HG03575 (cell line): ENCODE data around the gene C12orf57.

Source experiments
- ATAC-seq: cut with Tn5 transposase; IDR thresholded peaks from one replicate; pipeline ENCODE4 v1.9.1; 2021; ENCODE audit not compliant: unreplicated experiment, insufficient number of reproducible peaks, low FRiP score; ENCODE audit errors: extremely low read depth

C12orf57 gene

DNA sequence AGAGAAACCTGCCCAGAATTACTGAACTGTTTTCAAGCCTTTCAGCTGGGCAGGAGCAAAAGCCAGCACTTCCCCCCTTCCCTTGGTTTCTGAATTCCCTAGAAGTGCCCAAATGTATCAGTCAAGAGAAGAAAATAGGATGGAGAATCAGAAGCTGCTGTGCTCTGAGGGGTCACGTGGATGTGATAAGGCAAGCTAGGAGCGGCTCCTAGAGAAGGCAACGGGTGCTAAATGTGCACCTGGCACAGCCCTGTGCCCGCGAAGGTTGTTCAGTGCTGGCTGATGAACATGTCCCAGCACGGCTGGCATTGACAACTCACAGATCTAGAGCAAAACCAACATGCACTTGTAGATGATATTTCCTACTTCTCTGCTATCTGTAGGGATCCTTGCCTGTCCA, 35.2 kb downstream of the C12orf57 start:
- ATAC-seq: no peak

DNA sequence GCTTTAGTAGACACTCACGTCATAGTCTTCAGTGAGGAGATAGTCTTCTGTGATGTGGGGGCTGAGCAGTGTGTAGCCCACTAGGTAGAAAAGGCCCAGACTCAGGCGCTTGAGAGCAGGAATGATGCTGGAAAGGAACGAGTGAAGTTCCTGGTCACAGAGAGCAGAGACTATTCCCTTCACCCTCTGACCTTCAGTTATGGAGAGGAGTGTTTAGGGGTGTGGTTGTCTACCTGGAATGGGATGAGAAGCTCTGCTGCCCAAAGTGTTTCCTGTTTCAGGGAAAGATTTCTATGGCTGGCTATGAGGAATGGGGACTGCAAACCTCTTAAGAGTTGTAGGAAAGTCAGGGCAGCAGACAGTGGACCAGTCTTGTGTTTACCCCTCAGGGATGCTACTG, 35.6 kb downstream of the C12orf57 start:
- ATAC-seq: no peak

DNA sequence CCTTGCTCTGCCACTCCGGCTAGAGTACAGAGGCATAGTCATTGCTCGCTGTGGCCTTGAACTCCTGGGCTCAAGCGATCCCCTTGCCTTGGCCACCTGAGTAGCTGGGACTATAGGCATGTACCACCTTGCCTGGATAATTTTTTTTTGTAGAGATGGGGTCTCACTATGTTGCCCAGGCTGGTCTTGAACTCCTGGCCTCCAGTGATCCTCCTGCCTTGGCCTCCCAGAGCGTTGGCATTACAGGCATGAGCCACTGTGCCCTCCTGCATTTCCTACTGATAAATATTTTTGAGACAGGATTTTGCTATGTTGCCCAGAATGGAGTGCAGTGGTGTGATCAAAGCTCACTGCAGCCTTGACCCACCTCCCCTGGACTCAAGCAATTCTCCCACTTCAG, 36.3 kb downstream of the C12orf57 start:
- no peak for ATAC-seq

DNA sequence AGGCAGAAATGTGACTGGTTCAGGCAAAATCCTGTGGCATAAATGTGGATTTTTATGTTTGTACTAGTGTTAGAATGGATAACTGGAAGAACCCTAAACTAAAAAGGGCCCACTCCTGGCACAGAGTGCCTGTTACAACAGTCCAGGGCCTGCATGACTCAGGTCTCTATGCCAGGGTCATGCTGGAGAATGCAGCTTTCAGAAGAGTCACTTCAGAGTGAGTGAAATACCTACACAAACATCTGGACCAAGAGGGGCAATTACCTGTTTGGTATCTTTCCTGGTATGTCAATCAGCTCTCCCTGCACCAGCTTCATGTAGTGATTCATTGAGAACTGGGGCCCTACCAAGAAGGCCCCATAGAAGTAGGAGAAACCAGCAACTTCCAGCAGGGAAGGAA, 36.9 kb downstream of the C12orf57 start:
- ATAC-seq: no peak

DNA sequence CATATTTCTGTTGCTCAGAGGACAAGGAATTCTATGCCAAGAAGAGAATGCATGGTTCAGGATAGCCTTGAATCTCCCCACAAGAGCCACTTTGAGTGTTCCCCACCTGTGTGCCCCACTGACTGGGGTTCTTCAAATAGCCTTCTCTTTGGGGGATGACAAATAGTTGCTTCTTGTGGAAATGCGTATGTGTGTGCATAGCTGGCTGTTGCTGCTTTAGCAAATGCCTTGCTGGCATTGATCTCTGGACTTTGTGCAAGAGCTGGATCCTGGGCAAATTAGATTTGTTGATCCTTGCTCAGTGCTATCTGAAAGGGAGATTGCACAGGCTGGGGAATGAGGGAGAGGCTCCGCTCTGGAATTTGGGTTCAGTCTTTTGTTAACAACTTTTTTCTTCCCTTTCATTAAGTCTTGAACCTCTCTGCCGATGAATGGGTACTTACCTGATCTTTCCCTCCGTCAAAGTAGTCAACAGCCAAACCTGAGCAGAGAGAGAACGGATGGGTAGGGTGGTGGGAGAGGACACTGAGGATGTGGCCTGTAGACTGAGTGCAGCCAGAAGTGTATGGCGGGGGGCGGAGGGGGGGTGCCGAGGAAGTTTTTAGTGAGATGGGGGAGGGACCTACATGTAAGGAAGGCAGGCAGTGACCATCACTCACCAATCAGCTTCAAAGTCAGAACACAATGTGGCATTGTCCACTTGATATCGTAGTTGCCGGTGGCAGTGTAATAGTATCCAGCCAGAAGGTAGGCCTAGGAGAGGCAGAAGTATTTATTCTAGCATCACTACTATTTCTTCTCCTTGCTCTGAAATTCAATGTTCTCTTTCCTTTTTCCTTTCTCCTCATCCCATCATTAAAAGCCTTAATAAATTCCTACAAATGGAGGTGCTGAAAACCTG, 37.6 kb downstream of the C12orf57 start:
- ATAC-seq: no peak

DNA sequence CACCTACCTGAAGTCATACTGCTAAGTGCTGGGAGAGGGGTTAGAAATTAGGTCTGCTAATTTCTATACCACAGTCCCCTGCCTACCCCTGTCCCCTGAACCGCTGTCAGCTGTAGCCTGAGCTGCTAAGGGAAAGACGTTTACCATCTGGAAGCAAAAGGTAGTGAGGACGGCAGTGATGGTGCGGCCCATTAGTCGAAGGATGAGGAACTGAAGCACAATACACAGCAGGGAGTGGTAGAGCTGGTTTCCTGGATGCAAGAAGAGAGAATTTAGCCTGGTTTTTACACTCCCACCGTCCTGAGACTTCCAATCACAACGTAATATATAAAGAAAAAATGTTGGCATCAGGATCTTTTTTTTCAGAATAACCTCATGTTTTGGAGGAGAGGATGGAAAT, 38.7 kb downstream of the C12orf57 start:
- ATAC-seq: no peak

DNA sequence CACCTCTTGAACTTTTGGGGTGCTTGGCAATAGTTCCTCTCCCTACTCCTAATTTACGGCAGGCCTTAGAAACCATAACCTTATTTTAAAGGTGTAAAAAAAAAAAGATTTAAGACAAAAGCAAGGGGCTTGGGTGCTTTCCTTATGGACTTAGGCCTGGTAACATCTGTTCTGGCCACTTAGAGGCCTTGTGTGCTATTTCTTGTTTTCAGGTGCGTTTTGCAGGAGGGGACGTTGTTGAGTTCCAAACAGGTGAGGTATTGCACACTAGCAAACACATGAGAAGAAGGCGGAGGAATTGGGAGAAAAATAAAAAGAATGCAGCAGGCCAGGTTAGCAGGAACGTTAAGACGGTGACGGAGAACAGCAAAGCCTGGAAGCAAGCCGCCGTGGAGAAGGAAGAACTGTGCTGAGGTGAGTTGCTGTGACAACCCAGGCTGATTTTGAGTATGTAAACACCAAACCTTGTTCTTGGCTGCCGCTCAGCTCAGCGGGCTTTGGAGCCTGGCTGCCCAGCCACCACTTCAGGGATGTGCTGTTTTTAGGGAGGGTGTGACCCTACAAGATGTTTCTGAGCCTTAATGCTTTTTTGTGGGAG, 44.2 kb downstream of the C12orf57 start:
- no peak for ATAC-seq
